Measurements from ENCODE around the gene SPATA31C1.
"Not testable (repeated sequence)": the region's sequence is repeated elsewhere in the genome, so short reads cannot be mapped to it uniquely, and the experiment has no call there.

Gene SPATA31C1

GRCh38 chr9:87938336-87938735 lies 20.6 kb downstream of the SPATA31C1 start:
- DNase-seq (ENCODE audit: low read depth in 2 of 2): not testable (repeated sequence)

GRCh38 chr9:87939096-87939495 lies 21.3 kb downstream of the SPATA31C1 start:
- not testable (repeated sequence) for DNase-seq (ENCODE audit: low read depth in 2 of 2)

GRCh38 chr9:87944096-87944495 lies 26.3 kb downstream of the SPATA31C1 start:
- DNase-seq (ENCODE audit: low read depth in 2 of 2): no peak

- DNase-seq (ENCODE audit: low read depth in 2 of 2): no peak
Measured at GRCh38 chr9:87944682-87945081, 26.9 kb downstream of the SPATA31C1 start.

DNA sequence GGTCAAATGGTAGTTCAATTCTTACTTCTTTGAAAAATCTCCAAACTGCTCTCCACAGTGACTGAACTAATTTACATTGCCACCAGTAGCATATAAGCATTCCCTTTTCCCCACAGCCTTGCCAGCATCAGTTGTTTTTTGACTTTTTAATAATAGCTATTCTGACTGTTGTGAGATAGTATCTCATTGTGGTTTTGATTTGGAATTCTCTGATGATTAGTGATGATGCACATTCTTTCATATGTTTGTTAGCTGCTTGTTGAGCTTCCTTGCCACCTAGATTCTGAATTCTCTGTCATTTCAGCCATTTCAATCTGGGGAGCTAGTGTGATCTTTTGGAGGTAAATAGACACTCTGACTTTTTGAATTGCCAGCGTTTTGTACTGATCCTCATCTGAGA lies 32.5 kb downstream of the SPATA31C1 start:
- no peak for DNase-seq (ENCODE audit: low read depth in 2 of 2)

DNA sequence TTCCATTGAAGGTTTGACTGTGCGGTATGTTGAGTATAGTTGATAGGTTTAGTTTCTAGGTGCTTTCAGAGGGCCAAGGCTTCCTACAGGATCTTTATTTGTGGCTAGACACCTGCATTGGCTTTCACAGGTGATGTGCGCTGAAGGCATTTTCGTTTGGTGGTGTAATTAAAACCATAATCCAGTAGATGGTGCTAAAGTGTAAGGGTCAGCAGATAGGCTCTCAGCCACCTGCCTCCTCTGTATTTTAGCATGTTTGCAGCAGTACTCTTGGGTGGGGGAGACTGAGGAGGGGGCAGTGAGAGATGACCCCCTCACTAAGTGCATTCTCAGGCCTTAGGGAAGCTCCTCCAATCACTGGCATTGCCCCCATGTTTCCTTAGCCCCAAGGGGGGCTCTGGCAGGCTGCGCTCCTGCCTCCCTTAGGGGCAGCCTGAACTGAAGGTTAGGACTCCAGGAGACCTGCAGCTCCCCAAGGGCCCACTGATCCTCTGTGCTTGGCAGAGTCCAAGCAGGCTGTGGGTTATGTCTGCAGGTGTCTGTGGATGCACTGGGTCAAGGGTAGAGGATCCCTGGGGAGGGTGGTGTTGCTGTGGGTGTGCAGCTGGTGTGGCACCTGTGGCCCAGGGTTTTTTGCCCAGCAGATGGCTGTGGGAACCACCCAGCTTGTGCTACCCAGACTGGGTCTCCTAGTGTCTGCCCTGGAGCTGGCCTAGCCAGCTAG lies 33.2 kb downstream of the SPATA31C1 start:
- no peak for DNase-seq (ENCODE audit: low read depth in 2 of 2)

DNA sequence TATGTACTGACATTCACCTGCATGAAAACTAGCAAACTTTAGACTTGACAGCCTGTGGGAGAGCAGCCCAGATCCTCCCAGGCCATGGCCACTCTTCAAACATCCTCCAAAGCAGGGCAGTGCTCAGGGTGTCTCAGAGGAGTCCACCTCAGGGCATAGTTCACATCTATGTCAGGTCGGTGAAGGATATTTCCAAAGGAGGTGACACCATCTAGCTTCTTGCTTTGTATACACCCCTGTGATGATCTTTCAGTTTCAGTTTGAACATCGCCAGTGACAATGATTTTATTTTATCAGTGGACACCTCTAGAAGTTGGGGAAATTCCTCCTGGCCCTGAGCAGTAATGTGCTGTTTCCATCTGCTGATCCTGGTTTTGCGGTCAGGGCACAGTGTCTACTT lies 36.5 kb downstream of the SPATA31C1 start:
- DNase-seq (ENCODE audit: low read depth in 2 of 2): no peak

- no peak for DNase-seq (ENCODE audit: low read depth in 2 of 2)
Measured at GRCh38 chr9:87957839-87958238, 40.1 kb downstream of the SPATA31C1 start.

GRCh38 chr9:87958591-87958990 lies 40.8 kb downstream of the SPATA31C1 start:
- no peak for DNase-seq (ENCODE audit: low read depth in 2 of 2)

DNA sequence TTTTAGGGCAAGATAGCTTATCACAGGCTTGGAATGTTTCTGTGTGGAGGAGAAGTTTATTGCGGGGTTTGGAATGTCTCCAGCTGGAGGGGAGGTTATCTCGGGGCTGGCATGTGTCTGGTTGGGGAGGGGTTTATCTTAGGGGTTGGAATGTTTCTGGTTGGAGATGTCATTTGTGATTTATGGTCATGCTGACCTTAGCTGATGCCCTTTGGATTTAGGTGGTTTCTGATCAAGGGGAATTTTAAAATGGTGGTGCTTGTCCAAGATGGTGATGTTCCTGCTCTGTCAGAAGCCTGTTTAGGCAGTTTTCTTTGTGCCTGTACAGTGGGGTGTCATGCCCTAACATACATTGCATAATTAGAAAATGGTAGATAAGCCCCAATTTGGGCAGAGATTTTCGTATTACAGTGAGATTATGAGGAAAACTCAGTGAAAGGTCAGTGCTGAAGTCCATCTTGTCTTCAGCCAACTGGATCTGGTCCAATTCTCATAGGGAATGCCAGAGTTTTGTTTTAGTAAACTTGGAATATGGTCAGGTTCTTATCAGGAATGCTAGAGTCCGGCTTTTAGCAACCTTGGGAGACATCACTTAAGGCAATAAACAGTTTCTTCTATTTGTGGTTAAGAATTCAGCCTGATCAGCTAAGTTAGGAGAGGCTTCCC lies 42.3 kb downstream of the SPATA31C1 start:
- DNase-seq (ENCODE audit: low read depth in 2 of 2): no peak

GRCh38 chr9:87963770-87964169 lies 46.0 kb downstream of the SPATA31C1 start:
- DNase-seq (ENCODE audit: low read depth in 2 of 2): no peak

DNA sequence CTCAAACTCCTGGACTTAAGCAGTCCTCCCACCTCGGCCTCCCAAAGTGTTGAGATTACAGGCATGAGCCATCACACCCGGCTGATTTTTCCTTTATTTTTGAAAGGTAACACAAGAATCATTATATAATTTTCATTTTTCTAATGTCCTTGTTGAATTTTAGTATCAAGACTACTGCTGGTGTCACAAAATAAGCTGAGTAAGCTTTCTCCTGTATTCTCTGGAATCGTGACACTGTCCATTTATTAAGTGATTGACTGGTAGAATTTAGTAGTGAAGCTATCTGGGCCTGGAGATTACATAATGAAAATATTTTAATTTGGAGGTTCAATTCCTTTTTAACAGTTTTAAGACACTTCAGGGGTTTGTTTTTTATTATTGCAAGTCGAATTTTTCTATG lies 47.1 kb downstream of the SPATA31C1 start:
- DNase-seq (ENCODE audit: low read depth in 2 of 2): no peak

GRCh38 chr9:87968155-87968554 lies 50.4 kb downstream of the SPATA31C1 start:
- no peak for DNase-seq (ENCODE audit: low read depth in 2 of 2)

GRCh38 chr9:87970602-87971001 lies 52.8 kb downstream of the SPATA31C1 start:
- no peak for DNase-seq (ENCODE audit: low read depth in 2 of 2)

- DNase-seq (ENCODE audit: low read depth in 2 of 2): no peak
Measured at GRCh38 chr9:87973122-87973521, 55.4 kb downstream of the SPATA31C1 start.

All from stimulated activated CD4-positive, alpha-beta T cell treated with anti-CD3 and anti-CD28 coated beads, Interleukin-12 subunit alpha, Interleukin-12 subunit beta, amount 100 ng/mL, for 24 hours (primary cell).